GM21381 (cell line): Measurements from ENCODE around the gene AHI1.
A peak's percentile ranks its signal among the peaks of the same experiment; 100 is the strongest.

Experiments
- ATAC-seq: cut with Tn5 transposase; IDR thresholded peaks from one replicate; pipeline ENCODE4 v1.9.1; 2021; ENCODE audit warnings: mild to moderate bottlenecking, moderate library complexity; ENCODE audit not compliant: unreplicated experiment

Gene AHI1

DNA sequence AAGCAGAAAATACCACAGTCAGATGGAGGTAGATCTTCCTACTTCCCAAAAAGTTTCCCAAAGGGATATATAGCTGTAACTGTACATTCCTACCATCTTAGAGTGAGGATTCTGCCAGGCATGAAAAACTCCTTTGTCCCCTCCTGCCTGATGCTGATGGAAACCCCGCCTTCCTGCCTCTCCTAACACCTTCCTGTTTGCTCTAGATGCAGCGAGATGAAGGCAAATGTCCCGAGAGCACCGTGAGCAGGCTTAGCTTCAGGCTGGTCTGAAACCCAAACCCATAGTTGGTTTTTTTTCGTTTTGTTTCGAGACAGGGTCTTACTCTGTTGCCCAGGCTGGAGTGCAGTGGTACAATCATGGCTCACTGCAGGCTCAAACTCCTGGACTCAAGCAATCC, 260.8 kb downstream of the AHI1 start:
- ATAC-seq: no peak

DNA sequence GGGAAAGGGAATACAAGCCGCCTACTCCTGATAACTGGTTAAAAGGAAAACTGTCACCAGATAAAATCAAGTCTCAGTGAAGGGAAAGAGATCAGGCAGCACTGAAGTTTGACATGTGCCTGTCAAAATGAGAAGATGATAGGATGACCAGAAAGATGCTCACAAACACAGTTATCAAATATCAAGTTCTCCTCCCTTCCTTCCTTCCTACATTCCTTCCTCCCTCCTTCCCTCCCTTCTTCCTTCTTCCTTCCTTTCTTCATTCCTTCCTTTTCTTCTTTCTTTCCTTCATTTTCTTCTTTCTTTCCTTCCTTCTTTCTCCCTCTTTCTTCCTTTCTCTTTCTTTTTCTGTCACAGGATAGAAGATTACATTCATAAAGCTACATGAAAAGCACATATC, 261.2 kb downstream of the AHI1 start:
- ATAC-seq: no peak

DNA sequence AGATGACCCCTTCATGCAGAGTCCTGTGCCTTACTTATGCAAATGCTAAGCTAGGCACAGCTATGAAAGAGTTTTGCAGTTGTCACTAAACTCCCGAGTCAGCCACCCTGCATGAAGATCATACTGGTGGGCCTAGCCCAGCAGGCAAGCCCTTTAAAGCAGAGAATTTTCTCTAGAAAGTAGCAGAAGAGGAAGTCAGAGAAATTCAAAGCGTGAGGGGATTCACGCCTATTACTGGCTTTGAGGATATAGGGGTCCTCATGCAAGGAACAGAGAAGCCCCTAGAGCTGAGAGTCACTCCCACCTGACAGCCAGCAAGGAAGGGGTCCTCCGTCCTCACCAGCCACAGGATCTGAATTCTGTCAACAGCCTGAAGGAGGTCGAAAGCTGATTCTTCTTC, 261.8 kb downstream of the AHI1 start:
- no peak for ATAC-seq

DNA sequence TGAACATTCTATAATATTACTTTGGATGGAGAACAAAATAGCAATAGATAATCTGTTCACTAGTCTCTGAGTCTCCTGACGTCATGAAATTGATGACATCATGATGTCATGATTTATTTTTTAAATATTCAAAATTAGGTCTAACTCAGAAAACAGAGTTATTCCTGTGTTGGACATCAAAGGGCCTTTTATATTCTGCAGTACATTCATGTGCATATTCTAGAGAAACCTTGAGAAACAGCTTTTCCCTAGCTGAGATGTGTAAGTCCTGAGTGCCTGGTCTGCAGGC, 263.1 kb downstream of the AHI1 start:
- no peak for ATAC-seq

DNA sequence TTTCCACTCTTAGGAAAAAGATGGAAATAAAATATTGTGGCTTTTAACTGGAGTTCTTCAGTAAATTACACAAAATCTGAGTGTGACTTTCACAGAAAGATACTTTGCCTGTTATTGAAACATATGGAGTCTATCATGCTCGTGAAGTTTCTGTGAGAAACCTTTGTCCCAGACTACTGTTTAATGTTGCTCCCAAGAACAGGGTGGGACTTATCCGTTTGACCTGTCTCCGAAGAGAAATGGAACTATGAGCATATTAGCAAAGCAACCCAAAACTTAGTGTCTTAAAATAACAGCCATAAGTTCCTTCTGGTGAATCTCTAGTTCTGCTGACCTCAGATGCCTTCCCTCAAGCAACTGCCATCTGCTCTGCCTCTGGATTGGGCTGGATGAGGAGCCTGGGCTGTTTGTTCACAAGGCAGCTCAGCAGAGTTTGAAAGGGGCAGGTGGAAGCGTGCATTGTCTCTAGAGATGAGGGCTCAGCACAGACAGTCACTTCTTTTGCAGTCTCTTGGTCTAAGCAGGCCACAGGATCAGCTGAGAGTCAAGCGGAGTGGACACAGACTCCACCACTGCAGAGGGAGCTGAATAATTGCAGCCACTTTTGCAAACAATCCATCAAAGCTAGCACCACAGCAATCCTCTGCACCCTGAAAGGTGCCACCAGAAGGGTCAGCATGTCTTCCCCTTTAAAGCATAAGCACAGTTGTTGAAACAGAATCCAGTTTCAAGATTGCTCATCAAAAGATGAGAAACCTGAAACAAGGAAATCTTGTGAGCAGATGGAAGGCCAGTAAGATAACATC, 263.7 kb downstream of the AHI1 start:
- peak; percentile 63 for ATAC-seq
